Fibroblast of skin of scalp (primary cell): ENCODE measurements around the gene CENPU.

ENCODE experiments used
- DNase-seq: peaks from one replicate; pipeline ENCODE4 v3.0.0-alpha.2; 2013

CENPU gene

DNA sequence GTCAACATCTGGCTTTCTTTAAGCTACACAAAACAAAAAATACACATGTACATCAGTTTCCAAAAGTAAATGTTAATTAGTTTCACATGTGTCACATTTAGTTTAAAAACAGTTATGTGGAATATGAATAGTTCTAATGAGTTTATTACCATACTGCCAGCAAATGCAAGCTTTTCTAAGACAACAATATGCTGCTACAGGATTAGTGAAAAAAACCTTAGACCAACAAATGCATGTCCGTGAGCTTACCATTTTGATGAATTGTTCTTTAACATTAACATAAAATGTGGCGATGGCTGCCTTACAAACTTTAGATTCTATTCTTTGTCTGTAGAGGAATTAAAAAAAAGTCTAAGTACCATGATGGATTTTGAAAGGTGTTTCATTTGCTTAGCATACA lies 31.8 kb downstream of the CENPU start:
- no peak for DNase-seq

DNA sequence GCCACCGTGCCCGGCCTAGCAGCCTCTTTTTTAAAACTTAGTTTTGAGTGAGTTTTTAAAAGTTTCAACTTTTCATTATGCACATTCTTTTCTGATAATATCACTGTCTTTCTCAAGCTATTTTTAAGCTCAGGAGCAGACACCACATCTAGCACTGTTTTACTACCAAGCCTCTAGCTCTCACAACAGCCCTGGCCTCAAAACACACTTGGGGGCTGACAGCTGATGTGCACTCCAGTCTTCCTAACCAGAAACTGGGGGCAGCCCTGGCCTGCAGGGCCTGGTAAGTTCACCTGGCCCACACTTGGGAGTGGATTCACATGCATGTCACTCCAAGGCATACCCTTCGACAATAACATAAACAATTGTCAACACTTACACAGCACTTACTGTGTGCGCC lies 34.0 kb downstream of the CENPU start:
- peak; percentile 12 for DNase-seq

DNA sequence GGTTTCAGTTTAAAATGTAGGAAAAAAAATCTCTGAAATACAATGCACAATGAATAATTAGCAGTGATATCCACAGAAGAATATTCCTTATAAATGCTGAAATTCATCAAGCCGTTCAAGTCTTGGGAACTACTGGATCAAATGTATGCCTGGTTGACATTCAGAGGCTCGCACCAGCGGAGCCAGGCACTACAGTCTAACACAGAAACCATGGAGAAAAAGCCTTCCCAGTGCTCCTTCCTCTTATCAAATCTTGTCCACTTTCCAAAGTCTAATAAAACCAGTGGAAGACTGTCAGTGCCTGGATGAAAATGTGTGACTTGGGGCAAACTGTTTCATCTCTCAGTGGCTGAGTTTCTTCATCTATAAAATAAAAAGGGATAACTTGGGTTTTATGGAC lies 35.9 kb downstream of the CENPU start:
- DNase-seq: no peak

DNA sequence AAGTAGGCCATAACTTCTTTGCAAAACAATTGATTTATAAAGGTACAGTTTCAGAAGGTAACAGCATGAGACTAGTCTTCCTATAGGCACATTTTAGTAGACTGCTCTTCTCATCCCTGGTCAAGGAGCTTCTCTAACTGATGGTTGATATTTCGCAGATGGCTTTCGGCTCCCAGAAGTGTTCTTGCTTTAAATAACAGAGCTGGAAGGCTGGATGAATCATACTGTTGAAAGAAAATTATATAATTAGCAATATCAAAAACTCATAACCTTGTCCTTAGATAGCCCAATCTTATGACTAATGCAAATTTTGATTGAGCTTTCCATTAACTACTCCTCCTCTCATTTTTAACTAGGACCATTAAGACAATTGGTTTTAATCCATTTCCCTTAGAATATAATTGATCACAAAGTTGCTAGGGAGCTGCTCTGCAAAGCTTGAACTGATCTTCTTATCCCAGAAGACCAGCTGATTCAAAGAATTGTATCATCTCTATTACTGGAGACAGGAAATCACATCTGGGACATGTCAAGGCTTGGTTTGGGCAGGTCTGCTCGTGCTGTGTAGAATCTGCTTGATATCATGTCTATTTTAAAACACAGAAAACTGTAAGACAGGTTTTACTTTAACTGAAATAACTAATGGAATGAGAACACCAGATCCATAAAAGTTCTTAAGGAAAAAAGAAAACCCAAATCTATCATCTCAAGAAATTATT lies 38.6 kb downstream of the CENPU start:
- no peak for DNase-seq

DNA sequence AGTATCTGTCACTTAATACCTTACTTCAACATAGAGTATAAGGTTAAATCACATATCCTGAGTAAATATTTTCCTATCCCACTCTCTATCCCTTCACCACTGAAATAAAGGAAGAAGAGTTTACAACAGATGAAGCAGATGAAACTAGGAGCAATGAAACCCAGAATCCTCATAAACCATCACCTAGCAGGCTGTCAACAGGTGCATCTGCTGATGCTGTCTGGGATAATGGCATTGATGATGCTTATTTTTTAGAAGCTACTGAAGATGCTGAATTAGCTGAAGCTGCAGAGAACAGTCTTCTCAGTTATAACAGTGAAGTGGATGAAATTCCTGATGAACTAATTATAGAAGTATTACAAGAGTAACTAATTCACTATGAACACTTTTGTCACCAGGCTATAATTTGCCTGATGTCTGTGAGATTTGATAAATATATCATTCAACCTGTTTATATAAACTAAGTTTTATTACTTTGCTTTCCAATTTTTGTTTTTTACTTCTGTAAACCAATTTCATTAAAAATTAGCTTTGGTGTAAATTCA lies 39.4 kb downstream of the CENPU start:
- no peak for DNase-seq

DNA sequence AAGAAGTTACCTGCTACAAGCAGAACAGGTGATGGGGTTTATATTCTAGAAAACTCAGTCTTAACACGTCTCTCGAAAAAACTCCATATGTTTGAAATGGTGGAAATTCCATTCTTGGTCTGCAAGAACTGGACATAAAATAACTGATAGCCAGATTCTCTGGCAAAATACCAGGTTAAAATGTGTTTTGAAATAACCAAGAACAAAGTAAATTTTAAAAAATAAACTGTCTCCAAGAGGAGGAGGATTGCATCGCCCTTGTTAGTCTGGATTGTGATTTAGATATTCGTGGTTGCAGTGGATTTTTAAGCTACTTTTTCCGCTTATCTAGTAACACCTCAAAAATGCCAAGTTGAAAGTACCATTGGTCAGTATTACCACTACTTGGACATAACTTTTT lies 40.8 kb downstream of the CENPU start:
- DNase-seq: peak; percentile 9

DNA sequence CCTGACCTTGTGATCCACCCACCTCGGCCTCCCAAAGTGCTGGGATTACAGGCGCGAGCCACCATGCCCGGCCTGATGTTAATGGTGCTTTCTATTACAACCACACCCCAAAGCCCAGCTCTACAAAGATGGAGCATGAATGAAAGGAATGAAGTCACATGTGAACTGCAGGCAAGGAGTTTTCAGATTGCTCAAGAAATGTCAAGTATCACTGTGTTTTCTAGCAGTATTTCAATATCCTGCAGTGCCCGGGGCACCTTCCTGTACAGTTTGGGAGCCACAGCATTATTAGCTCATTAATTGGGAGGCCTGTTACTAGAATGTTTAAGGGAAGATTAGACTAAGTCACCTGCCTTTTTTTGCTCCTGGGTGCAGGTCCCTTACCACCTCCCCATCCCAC lies 44.2 kb downstream of the CENPU start:
- DNase-seq: no peak

DNA sequence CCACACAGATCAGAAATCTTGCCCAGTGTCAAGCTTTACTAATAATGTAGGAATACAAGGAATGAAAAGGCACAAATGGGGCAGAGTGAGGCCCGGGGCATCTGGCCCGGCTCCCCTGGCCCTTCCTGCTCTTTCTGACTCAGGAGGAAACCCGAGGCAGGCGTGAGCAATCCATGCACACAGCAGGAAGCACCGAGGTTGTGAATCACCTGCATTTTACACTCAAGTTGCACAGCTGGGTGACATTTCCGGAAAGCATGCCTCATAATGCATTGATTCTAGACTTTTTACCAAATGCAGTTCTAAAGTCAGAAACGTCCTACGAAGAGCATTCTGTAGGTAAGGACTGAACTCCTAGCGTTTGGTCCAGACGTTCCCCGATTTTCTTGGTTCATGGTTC lies 45.4 kb downstream of the CENPU start:
- DNase-seq: peak; percentile 72

DNA sequence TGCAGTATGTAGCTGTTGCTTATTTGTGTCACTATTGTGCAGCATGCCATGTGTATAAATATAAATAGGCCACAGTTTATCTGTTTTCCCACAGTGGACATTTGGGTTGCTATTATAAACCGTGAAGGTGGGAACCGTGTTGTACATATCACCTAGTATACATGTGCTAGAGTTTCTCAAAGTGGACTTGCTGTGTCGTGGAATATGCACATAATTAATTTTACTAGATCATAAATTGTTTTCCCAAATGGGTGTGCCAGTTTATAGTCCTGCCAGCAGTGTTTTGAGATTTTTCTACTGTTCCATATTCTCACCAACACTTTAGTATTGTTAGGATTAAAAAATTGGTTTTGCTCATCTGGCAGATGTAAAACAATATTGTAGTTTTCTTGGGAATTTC lies 45.9 kb downstream of the CENPU start:
- no peak for DNase-seq

DNA sequence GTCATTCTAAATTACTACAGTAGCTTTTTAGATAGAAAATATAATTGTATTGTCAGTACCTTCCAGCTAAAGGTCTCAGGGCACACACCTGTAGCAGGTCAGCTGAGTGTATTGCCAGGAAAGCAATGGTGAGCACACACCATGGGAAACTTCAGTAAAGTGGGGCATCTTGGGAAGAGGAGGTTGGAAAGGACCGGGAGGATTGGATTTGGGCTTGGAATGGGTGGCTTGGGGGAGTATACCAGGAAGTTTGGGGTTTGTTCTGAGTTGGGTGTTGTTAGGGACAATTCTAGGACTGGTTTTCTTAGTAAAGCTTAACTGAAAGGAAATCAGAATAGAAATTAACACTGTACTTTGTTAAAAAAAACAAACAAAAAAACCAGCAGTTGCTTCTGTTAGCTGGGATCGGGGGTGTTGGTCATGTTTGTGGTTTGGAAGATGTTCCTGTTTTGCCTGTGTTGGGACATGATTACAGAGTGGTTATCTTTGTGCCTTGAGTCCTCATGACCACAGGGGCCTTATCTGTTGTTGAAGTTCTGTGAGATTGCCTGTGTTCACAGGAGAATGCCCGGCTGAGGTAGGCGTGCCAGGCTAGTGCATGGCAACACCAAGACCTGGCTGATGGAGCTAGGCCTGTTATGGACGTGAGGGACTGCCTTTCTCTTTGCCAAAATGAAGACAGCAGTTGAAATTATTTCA lies 49.3 kb downstream of the CENPU start:
- no peak for DNase-seq

DNA sequence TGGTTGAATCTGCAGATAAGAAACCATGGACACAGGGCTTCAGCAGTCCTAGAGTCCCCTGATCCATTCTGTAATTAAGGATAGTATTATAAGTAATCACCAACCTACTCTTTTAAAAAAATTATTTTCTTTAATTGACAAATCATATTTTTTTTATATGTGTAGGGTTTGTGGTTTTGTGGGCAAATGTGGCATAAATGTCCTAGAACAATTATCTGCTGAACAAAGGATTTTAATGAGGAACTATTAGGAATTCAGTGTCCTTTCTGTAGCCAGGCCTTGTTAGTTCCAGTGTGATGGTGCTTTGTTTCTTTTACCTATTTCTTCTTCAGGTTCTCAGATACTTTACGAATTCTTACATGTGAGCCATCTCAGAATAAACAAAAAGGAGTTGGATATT lies 52.0 kb downstream of the CENPU start:
- DNase-seq: no peak

DNA sequence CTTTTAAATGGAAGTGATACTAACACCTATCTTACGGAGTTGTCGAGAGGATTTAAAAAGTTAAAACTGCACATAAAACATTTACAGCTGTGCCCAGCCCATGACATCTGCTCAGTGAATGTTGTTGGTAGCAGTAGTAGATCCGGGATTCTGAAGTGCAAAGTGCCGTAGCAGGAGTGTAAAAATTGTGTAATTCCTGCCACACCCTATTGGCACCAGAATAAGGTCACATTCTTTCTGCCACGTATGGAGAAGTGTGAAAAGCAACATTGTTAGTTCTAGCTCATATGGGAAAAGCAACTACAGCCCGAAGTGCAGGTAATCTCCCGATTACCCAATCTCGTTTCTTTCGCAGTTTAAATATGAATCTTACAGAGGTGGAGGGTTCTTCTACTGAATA lies 53.2 kb downstream of the CENPU start:
- no peak for DNase-seq

DNA sequence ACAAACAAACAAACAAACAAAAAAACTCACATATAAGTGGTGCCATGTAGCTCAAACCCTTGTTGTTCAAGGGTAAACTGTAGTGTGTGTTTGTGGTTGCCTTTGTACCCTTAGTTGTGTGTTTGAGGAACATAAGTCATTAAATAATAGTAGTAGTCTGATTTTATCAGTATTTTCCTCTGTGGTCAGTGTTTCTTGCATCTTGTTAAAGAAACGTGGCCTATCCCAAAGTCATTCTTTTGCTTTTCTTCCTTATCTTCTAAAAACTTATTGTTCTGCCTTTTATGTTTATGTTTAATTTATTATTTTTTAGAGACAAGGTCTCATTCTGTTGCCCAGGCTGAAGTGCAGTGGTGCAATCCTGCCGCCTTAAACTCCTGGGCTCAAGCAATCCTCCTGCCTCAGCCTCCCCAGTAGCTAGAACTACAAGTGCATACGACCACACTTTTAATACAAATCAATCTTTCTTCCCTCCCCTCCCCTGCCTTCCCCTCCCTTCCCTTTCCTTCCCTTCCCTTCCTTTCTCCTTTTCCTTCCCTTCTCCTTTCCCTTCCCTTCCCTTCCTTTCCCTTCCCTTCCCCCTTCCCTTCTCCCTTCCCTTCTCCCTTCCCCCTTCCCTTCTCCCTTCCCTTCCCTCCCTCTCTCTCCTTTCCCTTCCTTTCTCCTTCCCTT lies 57.9 kb downstream of the CENPU start:
- no peak for DNase-seq

DNA sequence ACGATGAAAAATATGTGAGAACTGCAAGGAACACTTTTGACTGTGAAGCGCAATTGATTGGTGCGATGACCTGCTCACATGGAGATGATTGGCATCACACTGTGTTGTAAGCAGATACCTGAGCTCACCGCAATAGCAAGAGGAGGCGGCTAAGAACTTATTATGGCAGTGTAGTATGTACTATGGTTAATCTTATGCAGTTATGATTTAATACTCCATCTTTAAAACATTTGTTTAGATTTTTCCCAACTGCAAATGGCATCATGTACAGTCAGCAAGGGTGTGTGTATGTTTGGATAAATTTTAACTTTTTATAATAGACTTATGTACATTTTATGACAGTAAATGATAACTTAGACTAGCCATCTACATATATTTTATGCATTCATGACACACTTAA lies 58.9 kb downstream of the CENPU start:
- no peak for DNase-seq

DNA sequence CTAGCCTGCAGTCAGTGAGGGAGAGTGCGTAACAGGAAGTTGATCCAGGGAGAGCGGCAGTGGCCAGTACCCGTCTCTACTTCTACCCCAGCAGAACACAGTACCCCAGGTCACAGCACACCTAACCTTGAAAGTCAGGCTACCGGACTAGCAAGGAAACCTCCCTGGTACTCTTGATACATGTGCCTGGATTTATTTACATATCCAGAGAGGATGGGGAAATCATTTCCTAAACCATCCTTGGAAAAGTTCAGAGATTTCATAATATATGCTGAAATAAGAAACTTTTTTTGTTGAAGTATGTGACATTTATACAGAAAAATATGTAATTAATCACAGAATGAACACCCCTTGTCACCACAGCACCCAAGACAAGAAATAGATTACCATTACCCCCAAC lies 59.9 kb downstream of the CENPU start:
- DNase-seq: no peak

DNA sequence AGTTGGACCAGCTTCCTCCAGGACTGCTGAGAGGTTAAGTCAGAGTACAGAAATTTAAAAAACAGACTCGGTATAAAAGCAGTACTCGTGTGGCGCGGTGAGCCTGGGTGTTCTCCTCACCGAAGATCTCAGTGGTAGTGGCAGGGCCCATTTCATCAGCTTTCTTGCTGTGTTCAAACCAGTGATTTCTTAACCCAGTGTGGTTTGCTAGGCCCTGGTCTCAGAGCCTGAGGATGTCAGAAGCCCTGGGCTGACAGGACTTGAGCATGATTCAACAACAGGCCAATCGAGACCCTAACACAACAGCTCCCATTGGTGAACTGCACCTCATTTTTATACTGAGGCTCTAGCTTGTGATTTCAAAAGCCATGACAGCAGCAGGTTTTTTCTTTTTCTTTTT lies 61.2 kb downstream of the CENPU start:
- DNase-seq: no peak

DNA sequence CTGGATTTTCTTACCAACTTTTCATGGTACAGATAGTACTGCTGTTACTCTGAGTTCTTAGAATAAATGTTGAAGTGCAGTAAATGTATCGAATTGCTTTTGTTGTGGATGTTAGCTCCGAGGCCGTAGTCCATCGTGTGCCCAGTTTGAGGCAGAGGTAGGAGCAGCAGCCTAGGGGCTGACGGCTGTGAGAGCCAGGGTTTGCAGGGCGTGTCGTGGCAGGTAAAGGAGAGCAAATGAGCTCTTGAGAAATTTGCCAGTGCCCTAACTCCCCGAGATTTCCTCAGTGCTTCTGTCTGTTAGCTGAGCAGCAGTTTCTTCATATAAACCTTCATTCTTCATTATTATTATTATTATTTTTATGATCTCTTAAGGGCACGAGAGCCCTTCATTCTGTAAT lies 62.8 kb downstream of the CENPU start:
- no peak for DNase-seq

DNA sequence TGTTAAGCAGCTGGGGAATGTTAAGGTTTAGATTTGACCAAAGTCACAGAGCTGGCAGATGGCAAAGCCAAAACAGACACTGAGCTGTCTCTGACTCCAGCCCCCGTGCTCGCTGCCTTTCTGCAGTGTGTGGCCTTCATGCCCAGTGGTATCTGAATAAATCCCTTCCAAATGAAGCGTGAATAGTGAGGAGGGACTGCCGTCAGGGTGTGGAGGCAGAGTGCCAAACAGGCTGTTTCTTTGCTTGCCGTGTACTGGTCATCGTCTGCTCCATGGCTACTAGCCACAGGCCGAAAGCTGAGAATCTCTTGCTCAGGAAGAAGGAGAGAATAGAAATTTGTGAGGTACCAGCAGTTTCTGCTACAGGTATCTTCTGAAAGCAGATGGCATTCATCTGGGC lies 64.6 kb downstream of the CENPU start:
- no peak for DNase-seq

DNA sequence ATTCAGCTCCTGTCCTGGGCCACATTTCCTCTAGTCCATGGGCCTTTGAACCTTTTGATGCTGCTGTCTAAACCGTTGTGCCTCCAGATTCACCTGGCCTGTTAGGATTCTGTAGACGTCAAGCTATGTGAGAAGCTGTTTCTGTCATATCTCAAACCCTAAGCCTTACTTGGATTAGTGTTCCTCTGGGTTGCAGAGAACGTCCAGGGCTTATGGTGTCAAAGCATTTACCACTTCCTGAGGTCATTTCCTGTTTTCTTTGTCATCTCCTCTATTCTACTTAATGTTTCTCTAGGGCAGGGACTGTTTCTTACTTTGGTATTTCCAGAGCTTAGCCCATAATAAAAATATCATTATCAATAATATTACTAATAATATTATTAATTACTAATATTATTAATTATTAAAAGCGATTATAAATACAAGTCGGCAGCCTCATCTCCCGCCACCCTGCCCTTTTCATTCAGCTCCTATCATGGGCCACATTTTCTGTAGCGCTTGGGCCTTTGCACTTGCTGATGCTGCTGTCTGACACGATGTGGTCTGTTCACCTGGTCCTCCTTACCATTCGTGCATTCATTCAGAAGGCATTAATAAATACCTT lies 65.3 kb downstream of the CENPU start:
- no peak for DNase-seq

DNA sequence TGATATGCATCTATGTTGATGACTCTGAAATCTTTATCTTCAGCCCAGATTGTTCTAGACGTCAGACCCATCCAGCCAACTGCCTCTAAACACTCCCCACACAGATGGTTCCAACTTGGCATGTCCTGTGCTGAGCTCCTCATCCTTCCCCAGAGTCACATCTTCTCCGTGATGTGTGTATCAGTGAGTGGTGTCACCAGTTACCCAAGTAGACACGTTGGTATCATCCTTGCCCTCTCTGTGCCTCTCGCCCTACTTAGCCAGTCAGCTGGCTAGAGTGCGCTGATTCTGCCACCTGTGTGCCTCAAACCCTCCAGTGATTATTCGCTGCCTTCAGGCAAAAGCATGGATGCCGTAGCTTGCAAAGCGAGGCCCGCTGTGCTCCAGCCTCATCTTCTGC lies 65.8 kb downstream of the CENPU start:
- DNase-seq: no peak

DNA sequence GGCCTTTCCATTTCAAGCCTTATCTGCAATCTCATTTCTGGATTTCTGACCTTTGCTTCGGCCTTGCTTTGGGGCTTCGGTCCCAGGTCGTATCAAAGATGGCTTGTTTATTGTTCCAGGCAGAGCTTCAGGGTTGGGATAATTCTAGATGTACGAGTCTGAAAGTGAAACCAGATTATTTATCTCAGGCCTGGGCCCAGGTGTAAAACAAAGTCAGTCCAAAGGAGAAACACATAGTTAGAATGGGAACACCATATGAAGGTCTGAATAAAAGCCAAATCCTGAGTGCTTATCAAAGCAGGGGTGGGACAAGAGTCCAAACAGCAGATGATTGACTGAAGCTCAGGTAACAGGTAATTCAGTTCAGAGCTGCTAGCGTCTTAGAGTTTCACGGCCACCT lies 67.2 kb downstream of the CENPU start:
- DNase-seq: no peak

DNA sequence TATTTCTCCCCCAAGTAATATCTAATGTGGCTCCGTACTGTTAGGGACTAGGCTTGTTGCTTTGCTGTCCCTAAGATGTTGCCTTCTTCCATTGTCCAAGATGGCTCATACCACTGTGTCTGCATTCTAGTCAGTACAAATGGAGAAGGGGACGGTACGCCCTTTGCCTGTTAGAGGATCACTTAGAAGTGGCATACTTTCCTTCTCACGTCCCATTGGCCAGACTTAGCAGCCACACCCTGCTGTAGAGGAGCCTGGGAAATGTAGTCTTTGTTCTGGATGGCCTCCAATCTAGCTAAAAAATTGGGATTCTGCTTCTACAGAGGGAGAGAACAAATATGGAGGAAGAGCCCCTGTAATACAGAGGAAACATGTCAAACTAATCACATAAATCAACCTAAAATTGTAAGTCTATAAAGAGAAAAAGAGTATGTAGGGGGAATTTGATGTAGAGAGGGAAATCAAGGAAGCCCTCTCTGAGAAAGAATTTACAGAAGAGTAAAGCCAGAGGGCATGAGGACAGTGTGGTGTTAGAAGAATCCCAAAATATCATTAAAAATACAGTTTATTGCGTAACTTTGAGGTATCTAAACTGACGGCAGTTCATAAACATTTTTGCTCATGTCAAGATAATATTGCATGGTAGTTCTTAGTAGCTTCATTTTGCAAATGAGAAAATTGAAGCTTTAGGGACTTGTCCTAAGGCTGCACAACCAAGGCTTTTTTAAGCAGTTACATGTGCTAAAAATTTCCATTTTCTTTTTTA lies 69.3 kb downstream of the CENPU start:
- peak; percentile 18 for DNase-seq

DNA sequence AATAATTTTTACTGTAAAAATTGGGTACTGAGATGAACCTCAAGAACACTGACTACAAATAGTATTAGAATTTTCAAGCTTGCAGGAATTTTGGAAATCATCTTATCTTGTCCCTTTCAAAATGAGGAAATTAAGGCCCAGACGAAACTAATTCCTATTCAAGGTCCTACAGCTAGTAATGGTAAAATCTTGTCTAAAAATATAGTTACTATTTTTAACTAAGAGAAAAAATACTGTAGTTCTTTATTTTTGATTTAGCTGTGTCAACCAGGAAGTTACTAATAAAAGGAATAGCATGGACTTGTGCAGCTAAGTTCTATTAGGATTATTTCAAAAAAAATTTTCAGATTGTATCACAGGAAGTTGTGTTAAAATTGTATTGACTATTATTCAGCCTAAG lies 71.7 kb downstream of the CENPU start:
- no peak for DNase-seq
